Progenitor cell of endocrine pancreas (in vitro differentiated cells): ENCODE data around the gene MRTFA. TPM values are rescaled to one million over a fixed set of nuclear protein-coding genes. Genes with fewer than 3 reads are reported as not detected.

Experiments
- DNase-seq: peaks from one replicate; pipeline ENCODE4 v3.0.0; 2021; ENCODE audit warnings: low spot score; ENCODE audit not compliant: unreplicated experiment
- H3K27ac Mint-ChIP-seq: 2 replicates; pipeline ENCODE4 v1.8.0; 2021; ENCODE audit warnings: mild to moderate bottlenecking, moderate library complexity, mixed read lengths
- H3K27me3 Mint-ChIP-seq: 2 replicates; pipeline ENCODE4 v1.8.0; 2021; ENCODE audit warnings: mixed read lengths
- H3K36me3 Mint-ChIP-seq: 2 replicates; pipeline ENCODE4 v1.8.0; 2022; ENCODE audit warnings: mixed read lengths; ENCODE audit not compliant: insufficient read depth
- H3K4me1 Mint-ChIP-seq: 2 replicates; pipeline ENCODE4 v1.8.0; 2021; ENCODE audit warnings: low read depth, mixed read lengths
- H3K4me3 Mint-ChIP-seq: 2 replicates; pipeline ENCODE4 v1.8.0; 2021; ENCODE audit warnings: low read depth, mild to moderate bottlenecking, moderate library complexity, mixed read lengths
- H3K9me3 Mint-ChIP-seq: 2 replicates; pipeline ENCODE4 v1.8.0; 2021; ENCODE audit warnings: low read depth, mixed read lengths
- total RNA-seq: library from RNA; stranded (reverse); gene quantifications from 2 replicates; pipeline ENCODE4 v1.2.1, GENCODE V29; 2021
- TF ChIP-seq, protein P1 (sequence below): fragments of 200-600 bp; sonication (generic); IDR thresholded peaks from one replicate; pipeline ENCODE4 v1.5.0; 2021; ENCODE audit warnings: antibody characterized with exemption, mild to moderate bottlenecking; ENCODE audit not compliant: unreplicated experiment

Gene MRTFA
- total RNA-seq, 1 donor from 2014 or later = 61.9 TPM

DNA sequence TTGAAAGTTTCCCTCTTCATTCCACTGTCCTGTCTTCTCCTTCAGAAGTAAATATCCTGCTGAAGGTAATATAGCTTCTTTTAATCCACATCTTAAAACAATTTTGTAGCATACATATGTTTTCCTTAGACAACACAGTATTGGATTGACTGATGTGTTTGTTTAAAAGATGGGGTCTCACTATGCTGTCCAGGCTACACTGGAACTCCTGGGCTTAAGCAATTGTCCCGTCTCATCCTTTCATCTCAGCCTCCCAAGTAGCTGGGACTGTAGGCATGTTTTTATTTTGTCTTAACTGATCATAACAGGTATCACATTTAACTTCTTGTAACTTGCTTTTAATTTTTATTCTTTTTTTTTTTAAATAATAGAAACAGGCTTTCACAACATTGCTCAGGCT, 55.9 kb downstream of the MRTFA start:
- Mint-ChIP-seq H3K9me3 (no peaks in the 10 kb centered on the region), H3K27me3 (no peaks in the 10 kb centered on the region), H3K4me3 (no peak overlapping the region), H3K27ac (no peak overlapping the region), H3K4me1 (peaks cover 5% of the 10 kb centered on the region), H3K36me3 (peaks cover 14% of the 10 kb centered on the region)
- TF ChIP-seq, protein P1, sequence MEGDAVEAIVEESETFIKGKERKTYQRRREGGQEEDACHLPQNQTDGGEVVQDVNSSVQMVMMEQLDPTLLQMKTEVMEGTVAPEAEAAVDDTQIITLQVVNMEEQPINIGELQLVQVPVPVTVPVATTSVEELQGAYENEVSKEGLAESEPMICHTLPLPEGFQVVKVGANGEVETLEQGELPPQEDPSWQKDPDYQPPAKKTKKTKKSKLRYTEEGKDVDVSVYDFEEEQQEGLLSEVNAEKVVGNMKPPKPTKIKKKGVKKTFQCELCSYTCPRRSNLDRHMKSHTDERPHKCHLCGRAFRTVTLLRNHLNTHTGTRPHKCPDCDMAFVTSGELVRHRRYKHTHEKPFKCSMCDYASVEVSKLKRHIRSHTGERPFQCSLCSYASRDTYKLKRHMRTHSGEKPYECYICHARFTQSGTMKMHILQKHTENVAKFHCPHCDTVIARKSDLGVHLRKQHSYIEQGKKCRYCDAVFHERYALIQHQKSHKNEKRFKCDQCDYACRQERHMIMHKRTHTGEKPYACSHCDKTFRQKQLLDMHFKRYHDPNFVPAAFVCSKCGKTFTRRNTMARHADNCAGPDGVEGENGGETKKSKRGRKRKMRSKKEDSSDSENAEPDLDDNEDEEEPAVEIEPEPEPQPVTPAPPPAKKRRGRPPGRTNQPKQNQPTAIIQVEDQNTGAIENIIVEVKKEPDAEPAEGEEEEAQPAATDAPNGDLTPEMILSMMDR = no peak
- DNase-seq = no peak

DNA sequence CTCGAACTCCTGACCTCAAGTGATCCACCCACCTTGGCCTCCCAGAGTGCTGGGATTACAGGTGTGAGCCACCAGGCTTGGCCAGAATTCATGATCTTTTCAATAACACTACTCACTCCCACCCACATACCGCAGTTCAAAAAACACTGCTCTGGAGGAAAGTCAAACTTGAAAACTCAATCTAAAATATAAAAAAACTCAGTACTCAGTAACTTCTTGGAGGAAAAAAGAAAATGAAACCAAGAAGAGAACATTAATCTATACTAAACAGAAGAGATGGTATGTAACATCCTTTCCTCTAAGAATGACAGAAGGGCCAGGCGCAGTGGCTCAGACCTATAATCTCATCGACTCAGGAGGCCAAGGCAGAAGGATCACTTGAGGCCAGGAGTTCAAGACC, 58.3 kb downstream of the MRTFA start:
- DNase-seq = no peak

GRCh38 chr22:40572976-40573375, 63.5 kb downstream of the MRTFA start:
- Mint-ChIP-seq H3K27ac (no peak overlapping the region), H3K27me3 (no peaks in the 10 kb centered on the region), H3K4me1 (peaks cover 3% of the 10 kb centered on the region), H3K9me3 (peaks cover 17% of the 10 kb centered on the region), H3K36me3 (peaks cover 23% of the 10 kb centered on the region), H3K4me3 (no peak overlapping the region)
- DNase-seq = no peak
- TF ChIP-seq, protein P1 = no peak

More for the DNA sequence above, 58.3 kb downstream of the MRTFA start:
- H3K27me3 Mint-ChIP-seq = no peaks in the 10 kb centered on the region
- no peak overlapping the region for H3K27ac Mint-ChIP-seq
- peaks cover 3% of the 10 kb centered on the region for H3K4me1 Mint-ChIP-seq
- peaks cover 2% of the 10 kb centered on the region for H3K36me3 Mint-ChIP-seq
- H3K9me3 Mint-ChIP-seq = no peaks in the 10 kb centered on the region
- TF ChIP-seq, protein P1 = no peak
- H3K4me3 Mint-ChIP-seq = no peak overlapping the region

DNA sequence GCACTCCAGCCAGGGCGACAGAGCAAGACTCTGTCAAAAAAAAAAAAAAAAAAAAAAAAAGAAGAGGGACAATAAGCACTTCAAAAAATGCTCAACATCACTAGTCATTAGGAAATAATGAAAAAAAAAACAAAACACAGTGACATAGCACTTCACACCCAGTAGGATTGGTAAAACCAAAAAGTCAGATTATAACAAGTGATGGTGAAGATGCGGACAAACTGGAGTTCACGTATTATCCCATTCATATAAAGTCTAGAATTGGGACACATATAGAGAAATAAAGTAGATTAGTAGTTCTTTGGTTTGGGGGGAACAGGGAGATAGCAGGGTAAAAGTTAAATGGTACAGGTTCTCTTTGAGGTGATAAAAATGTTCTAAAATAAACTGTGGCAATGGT, 64.6 kb downstream of the MRTFA start:
- Mint-ChIP-seq H3K36me3 (peaks cover 23% of the 10 kb centered on the region), H3K9me3 (peaks cover 17% of the 10 kb centered on the region), H3K4me1 (peaks cover 3% of the 10 kb centered on the region), H3K4me3 (no peak overlapping the region), H3K27ac (no peak overlapping the region), H3K27me3 (no peaks in the 10 kb centered on the region)
- TF ChIP-seq, protein P1 = no peak
- no peak for DNase-seq

DNA sequence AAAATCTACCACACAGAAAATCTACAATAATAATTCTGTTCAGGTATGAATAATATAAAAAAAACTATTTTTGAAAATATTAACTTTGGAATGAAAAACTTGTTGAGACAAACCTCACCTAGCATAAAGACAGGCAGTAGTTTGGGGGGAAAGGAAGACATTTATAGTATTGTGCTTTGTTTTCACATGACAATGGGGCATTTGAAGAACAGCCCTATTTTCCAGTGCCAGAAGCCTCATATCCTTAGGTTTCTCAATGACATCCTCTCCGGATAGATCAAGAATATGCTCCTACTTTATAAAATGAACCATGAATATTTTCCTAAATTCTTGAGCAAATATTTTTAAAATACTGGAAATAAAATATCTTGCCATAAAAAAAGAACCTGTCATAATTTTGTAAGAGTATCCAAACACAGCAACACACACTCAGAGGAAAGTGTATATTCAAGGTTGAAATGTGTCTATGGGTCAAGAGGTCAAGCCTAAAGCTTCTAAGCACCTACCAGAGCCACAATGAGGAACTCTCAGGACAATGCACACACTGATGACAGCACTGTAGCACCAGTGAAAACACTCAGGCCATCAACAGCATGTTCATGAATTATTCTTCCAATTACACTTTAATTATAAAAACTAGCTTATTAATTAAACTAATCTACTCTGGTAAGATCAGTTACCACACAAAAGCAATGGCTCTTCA, 68.7 kb downstream of the MRTFA start:
- H3K4me1 Mint-ChIP-seq = no peaks in the 10 kb centered on the region
- no peak overlapping the region for H3K4me3 Mint-ChIP-seq
- peaks cover 14% of the 10 kb centered on the region for H3K9me3 Mint-ChIP-seq
- DNase-seq = no peak
- TF ChIP-seq, protein P1 = no peak
- H3K27ac Mint-ChIP-seq = no peak overlapping the region
- H3K27me3 Mint-ChIP-seq = no peaks in the 10 kb centered on the region
- H3K36me3 Mint-ChIP-seq = peaks cover 22% of the 10 kb centered on the region
